MV-4-11 (cell line): ENCODE measurements around the gene ARHGAP11A.

Source experiments
- DNase-seq: peaks from one replicate; lab custom pipeline; 2025; lab: John Stamatoyannopoulos, UW

Gene ARHGAP11A

DNA sequence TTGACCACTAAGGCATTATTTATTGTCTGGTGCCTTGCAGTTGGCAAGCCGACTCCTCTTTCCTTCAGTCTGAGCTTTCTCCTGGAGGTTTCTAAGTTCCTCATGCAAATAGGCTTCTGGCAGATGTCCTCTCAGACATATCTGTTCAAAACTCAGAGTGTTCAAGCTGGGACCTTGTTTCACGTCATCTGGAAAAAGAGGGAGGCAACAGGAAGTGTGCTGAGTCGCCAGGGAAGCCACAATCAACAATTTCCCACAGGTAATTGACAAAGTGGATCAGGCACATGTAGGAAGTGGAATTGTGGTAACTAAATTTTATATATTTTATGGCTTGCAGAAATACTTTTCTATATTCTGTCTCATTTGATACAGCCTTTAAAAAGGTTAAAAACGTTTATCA lies 40.8 kb downstream of the ARHGAP11A start:
- no peak for DNase-seq

DNA sequence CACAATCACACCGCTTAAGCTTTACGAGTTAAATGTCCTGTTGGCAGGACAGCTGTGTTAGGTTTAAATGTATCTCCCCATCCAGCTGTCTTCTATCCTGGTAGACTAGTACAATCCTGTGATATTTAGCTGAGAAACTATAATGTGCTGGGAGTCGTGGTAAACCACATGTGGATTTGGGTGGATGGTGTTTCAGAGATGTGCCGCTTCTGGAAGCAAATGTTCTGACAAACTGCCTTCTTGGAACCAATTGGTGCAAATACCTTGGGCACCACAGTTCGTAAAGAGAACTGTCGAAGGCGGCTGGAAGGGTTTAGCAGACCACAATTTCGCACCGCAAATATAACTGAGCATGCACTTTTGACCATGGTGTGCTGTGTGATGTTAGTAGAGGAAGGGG lies 41.2 kb downstream of the ARHGAP11A start:
- DNase-seq: peak; percentile 21

DNA sequence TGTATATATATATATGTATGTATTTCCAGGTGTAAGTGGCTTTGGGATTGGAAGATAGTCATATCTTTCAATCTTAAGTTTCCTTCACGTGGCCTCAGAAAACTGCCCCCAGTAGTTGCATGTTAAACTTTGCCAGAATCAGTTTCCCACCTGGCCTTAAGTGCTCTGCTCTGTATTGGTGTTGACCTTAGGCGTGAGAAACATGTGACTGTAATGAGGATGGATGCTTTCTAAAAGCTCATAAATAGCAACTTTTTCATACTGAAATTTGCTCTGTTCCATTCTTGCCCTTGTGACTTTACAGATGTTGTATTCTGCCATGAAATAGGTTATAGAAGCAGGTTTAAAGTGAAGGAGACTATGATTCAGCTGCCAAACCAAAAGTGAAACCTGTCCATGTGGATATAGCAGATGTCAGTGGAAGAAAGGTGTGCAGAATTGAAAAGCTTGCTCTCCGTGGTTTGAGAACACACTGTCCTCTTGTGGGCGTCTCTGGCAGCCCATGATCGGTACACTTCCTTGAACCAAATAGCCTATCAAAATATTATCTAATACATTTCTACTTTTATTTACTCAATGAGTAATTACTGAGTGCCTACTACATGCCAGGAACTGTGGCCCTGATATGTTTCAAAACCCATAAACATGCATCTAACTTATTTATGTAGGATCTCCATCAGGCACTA lies 42.0 kb downstream of the ARHGAP11A start:
- DNase-seq: no peak

DNA sequence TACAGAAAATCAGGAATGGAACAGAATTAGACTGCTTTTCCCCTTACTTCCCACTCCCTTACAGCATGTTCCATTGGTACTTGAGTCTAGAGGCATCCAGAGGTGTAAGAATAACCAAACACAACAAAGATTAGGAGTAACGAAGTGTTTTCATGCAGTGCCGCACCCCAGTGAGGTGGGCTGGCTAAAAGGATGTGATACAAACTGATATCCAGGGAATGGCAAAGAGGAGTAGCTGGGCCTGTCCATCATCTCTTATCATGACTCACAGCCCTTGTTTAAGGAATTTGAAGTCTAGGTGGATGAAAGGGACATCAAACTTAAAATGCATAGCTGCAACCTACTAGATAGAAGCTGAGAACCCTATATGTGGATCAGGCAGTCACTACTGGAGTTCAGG lies 42.6 kb downstream of the ARHGAP11A start:
- no peak for DNase-seq

DNA sequence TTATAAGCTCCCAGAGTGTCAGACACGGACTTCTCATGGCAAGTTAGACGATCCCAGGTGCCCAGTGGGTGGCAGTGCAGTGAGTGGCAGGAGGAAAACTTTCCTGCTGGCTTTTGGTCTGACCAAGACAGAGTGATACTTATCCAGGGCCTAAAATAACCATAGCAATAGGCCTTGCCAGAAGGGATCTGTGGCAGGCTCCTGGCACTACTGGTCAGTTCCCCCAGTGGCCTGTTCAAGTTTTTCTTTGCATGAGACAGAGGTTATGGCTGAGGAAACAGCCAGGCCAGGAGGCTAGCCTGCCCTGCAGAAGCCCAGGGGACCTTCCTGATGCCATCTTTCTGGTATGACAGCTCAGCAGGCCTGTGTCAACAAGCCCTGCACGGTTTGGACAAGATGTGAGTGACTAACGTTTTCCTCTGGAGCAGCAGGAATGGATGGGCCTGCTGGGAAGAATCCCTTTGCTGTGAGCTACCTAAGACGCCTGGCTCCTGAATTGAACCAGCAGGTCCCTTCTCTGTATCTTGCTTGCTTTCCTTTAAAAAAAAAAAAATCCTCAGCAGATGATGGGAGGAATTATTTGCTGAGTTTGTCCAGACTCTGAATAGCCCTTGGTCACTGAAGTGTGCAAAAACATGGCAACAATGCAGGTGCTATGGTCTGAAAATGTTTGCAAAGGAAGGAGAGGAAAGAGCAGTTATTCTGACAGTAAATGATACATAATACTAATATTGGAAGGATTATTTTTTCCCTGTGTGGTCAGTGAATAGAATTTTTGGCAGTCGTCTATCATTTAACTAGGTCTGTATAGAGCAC lies 44.2 kb downstream of the ARHGAP11A start:
- DNase-seq: no peak

DNA sequence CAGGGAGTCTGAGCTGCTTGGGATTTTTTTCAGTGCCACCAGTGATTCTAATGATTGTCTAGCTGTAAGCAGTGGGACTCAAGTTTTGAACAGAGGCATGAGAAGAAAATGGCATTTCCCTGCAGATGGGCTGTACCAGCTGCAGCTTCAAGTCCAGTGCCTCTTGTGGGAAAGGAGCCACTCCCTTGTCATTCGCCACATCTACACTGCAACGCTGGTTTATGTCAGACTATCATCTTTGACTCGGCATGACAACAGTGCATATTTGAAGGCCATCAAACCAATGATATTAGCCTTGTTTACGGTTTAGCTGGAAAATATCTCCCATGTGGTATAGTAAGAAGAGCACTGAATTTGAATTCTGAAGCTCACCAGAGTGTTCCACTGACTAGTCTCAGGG lies 48.4 kb downstream of the ARHGAP11A start:
- DNase-seq: no peak

DNA sequence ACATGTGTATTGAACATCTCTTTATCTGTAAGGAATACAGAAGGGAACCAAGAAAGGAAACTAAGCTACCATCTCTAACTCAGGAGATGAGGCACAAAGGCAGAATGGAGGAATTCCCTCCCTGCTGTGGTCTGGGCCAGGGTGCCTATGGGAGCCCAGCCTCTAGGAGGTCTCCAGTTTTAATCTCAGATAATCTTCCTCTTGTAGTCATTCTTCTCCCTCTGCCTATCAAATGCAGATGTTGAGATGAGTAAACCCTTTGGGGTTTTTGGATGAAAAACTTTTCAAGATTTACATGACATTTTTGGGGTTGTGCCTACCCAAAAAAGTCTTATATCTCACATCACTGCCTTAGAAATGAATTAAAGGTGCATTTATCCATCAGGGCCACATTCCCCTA lies 49.5 kb downstream of the ARHGAP11A start:
- DNase-seq: no peak

DNA sequence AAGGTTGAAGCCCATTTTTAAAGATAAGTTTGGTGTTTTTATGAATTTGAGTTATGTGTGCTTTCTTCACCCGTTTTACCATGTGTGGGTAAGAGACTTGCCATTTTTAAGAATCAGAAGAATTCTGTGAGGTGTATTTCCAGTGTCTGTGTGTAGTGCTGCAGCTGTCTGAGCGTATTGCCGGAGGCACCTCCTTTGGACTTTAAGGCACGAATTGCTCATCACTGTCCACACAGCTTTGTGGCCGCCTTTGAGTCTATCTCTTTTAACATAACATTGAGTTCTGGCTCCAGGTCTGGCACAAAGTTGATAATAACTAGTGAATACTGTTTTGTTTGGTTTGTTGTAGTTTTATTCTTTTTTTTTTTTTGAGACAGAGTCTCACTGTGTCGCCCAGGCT lies 52.0 kb downstream of the ARHGAP11A start:
- no peak for DNase-seq

DNA sequence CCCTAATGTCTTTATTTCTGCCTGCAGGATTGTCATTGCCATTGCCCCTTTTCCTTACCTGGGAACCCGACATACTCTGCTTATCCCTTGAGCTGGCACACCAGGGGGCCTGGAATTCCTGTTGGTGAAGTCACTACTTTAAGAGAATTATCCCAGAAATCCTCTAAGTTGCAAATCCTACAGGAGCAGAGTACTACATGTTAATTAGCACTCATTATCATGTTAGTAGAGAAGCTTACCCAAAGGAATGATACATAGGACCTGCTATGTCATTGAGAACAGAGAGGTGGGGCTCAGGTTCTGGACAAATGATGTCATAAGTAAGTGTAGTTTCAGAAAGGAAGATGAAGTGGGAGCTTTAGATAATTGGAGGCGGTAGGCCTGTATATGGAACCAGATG lies 53.6 kb downstream of the ARHGAP11A start:
- peak; percentile 18 for DNase-seq

DNA sequence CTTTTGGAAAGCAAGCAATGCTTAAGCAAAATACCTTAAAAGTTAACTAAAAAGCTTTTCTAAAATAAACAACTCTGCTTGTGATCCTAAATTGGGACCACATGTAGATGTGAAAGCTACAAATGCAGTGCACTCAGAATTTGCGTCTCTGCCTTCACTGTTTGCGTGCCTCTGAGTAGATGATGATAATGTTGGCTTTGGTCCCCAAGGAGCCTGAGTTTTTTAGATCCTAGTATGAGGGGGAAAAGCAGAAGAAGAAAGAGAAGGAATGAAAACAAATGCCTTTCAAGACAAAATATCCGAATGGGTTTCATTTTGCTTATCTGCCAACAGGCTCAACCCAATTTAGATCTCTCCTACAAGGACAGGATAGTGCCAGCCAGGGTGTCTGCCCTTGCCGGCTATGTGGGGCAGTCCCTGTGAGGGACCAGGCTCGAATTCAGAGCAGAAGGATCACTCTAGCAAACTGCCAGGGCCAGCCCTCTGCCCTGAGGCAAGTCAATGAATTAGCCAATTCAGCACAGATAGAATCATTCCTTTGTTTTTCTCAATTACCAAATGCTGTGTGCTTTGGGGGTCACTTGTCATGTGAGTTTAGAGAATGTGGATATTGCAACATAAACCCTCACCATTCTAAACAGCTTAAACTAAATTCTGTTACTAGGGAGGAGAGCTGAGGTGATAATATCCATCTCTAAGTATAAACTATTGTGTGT lies 54.8 kb downstream of the ARHGAP11A start:
- no peak for DNase-seq

DNA sequence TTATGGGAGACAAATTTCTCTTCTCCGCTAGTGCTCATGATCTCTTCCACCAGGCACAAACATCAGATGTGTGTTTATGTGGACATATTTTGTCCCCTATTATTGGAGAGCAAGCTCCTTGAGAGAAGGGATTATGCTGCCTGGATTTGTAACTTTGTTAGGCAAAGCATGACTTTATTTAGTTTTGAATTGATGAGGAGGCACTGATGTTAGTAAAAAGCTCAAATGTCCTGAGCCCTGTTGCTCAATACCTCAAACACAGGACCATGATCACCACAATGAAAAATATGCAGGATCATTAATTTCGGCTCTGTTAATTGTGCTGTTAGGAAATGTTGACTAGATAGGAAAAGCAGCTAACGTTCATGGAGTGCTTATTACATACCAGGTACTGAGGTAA lies 55.3 kb downstream of the ARHGAP11A start:
- no peak for DNase-seq

DNA sequence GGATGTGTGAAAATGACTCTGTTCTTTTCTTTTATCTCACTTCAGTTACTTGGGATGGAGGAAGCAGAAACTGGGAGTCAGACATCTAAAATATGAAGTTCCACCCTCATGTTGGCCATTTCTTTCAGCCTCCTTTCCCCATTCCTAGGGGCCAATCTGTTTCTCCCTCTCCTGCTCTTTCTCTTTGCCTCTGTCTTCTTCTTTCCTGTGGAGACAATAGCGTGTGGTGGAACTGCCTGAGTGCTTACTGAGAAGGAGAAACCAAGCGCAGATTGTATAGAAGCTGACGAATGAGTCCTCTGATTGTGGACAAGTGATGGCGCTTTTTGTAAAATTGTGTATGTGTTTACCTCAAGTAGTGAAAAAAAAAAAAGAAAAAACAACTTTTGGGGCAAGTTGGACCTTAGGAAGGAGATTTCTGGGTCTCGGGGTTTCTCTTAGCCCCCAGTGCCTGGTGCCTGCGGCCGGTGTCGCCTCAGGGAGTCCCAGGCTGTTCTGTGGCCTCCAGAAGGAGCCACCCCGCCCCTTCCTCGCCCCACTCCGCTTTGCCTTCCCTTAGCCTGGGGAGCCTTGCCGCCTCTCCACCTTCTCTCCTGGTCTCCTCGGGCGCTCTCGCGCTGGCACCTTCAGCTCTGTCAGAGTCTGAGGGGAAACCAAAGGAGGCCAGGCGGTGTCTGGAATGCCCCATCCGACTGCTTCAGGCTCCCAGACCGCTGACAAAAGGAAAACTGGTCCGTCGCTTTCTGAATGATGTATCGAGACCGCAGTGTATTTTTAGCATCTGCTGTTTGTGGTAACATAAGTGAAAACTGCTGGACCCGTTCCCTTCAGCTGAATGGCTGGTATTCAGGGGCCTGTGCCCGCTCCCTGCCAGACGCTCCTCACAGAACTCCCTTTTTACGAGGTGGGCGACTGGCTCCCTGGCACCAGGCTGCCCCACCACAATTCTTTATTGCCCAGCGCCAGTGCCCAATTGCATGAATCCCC lies 56.3 kb downstream of the ARHGAP11A start:
- DNase-seq: no peak

DNA sequence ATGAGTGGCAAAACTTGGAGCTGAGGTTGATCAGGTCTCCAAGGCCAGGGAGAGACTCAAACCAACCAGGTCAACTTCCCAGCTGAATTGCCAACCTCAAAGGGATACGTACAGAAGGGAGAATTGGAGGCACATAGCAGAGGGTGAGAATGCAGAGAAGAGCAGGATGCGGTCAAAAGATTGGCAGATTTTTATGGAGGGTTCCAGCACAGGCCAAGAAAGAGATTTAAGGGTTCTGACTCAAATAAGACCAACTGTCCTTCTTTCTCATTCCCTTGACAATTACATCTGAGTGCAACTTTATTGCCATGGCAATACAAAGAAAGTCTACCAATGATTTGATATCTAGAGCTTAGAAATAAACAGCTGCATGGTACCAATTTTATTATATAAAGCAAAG lies 59.4 kb downstream of the ARHGAP11A start:
- no peak for DNase-seq

DNA sequence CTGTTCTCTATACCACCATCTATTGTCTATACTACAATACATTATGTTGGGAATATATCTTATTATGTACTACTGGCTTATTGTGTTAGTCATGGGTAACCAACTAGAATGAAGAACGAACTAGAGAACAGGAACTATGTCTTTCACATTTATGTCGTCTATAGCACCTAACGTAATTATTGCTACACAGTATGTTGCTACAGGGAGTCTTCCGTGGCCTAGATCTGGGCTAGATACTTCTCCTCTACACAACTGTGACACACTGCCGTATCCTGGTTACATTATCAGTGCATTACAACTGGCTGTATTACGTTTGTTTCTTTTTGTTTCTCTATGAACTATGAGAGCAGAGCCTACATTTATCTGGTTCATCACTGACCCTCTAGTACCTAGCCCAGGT lies 60.2 kb downstream of the ARHGAP11A start:
- peak; percentile 64 for DNase-seq

DNA sequence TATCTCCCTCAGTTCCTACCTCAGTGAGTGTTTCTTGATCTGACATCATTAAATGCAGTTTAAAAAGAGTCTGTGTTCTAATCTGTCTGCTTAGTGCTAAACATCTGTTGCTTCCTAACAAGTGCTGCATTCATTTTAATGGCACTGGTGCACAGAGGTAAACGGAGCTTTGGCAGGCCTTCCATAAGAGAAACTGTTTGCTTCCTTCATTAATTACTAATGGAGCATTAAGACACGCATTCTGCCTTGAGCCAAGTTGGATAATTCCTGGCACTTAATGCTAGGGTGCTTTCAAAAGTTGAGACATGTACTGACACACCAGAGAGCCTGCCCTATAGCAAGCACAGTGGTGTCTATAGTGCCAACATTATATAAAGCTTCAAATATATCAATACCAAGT lies 60.9 kb downstream of the ARHGAP11A start:
- DNase-seq: no peak

DNA sequence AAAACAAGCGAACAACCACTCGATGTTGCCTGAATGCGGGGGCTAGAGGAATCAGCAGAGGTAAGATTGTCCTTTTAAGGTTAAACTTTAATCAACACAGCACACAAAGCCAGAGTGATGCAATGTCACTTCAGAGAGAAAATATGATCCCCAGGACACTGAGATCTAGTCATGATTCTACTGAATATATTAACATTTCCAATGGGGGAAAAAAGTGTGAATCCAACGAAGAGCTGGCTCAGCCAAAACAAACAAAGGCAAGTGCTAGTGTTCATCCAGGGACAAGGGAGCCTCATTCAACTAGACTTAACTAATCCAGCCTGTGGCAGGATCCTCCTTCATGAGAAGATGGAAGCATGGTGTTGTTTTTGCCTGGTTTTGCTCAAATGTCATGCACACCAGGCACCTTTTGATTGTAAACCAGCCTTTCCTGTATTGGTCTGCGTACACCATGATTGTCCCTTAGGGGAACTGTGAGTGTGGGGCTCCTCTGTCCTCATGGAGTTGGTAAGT lies 62.0 kb downstream of the ARHGAP11A start:
- no peak for DNase-seq

DNA sequence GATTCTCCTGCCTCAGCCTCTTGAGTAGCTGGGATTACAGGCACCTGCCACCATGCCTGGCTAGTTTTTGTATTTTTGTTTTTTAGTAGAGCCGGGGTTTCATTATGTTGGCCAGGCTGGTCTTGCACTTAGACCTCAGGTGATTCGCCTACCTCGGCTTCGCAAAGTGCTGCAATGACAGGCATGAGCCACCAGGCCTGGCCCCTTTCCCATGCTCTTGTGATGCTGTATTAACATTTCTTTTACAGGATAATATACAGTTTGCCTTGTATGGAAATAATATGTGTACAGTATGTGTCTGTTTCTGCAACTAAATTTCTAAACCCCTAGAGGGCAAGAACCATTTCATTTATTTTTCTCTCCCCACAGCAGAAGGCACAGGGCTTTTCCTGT lies 64.0 kb downstream of the ARHGAP11A start:
- DNase-seq: no peak

DNA sequence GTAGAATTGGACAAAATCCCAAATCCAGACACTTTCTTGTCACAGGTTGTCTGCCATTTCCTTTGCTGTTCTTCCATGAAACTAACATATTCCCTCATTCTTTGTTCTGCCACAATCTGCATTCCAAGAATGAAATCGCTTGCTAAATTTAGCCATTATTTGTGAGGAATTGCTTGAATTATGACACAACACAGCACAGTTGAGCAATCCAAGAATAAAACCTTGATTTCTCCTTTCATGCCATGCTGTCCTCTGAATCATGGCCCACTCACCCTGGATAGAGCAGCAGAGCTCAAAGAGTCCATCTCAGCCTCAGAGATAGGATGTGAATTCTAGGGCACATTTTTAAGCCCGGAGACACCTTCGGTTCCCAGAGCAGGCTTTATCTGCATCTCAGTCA lies 67.3 kb downstream of the ARHGAP11A start:
- DNase-seq: peak; percentile 5

DNA sequence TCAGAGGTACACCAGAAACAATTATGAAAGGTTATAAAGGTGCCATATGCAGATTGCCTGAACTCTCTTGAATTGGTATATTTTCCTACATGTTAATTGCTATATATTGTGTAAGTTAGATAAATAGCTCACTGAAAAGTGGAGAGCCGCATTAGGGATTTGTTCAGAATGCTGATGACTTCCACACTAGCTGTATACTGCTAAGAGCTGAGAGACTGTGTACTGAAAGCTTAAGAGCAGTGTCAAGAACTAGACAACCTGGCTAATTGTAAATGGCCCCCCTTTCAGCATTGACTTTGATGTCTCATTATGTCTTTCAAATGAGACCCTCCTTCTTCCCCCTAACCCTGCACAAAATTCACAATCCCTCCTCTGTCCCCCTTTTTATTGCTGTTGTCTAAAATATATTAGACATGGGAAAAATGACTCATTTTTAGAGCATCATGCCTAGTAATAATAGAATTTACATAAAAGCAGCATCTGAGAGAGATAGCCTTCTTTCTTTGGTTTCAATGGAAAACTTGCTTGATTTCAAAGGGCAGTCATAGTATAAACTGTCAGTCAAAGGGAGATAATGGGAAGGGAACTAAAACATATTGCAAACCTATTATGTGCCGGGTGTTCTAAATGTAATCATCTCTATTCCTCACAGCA lies 67.8 kb downstream of the ARHGAP11A start:
- DNase-seq: no peak

DNA sequence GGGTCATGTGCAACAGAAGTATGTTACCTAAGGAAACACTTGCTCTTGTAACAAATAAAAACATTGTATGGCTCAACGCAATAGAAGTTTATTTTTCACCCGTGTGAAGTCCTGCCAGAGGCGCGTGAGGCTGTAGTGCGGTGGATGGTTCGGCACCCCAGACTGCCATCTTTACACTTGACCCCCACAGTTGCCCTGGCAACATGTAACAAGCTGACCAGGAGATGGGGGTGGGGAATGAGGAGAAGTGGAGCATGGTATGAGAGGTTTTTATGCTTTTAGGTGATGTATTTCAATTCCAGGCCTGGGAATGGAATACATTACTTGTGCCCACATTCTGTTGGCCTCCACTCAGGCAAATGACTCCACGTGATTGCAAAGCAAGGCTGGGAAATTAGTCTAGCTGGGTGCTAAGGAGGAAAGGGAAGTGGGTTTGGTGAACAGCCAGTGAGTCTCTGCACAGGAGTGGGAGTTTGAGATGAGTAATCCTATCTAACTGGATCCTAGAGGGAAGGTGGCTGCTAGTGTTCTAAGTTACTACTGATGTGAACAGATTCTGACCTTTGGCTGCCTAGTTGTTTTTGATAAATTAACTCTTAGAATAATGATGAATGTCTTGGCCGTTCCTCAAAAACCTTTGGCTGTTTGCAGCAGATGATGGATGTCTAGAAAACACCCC lies 68.7 kb downstream of the ARHGAP11A start:
- peak; percentile 86 for DNase-seq
